Dendritic cell treated with granulocyte-macrophage colony-stimulating factor and Interleukin-4, amounts not matched to agents 40 ng/mL and 50 ng/mL, for 4 days (primary cell): ENCODE results near the gene TKFC.
A peak's percentile ranks its signal among the peaks of the same experiment; 100 is the strongest.

Experiments used
- H3K27ac Mint-ChIP-seq: one replicate; pipeline ENCODE4 v1.8.0; 2022; ENCODE audit warnings: mild to moderate bottlenecking, mixed read lengths
- H3K27me3 Mint-ChIP-seq: one replicate; pipeline ENCODE4 v1.8.0; 2022; ENCODE audit warnings: mild to moderate bottlenecking, mixed read lengths
- H3K36me3 Mint-ChIP-seq: one replicate; pipeline ENCODE4 v1.8.0; 2022; ENCODE audit warnings: low read depth, mixed read lengths
- H3K4me1 Mint-ChIP-seq: one replicate; pipeline ENCODE4 v1.8.0; 2022; ENCODE audit warnings: low read depth, mixed read lengths
- H3K4me3 Mint-ChIP-seq: one replicate; pipeline ENCODE4 v1.8.0; 2022; ENCODE audit warnings: mild to moderate bottlenecking, moderate library complexity, mixed read lengths
- H3K9me3 Mint-ChIP-seq: one replicate; pipeline ENCODE4 v1.8.0; 2022; ENCODE audit warnings: mixed read lengths
- intact Hi-C: fragments of 100-400 bp; cut with micrococcal nuclease; formaldehyde crosslinking; loops from one replicate; pipeline ENCODE4 v1.15.0; 2022

Gene TKFC

GRCh38 chr11:61303725-61304124, 29.3 kb upstream of the TKFC start:
- H3K27me3 Mint-ChIP-seq = no peaks in the 10 kb centered on the region
- no peak overlapping the region for H3K27ac Mint-ChIP-seq

GRCh38 chr11:61305417-61305816, 27.6 kb upstream of the TKFC start:
- Mint-ChIP-seq H3K27me3 (no peaks in the 10 kb centered on the region), H3K4me1 (no peaks in the 10 kb centered on the region), H3K27ac (no peak overlapping the region), H3K36me3 (no peaks in the 10 kb centered on the region), H3K9me3 (no peaks in the 10 kb centered on the region), H3K4me3 (no peak overlapping the region)
- intact Hi-C loops = loop anchor here (10.0 kb wide), 1 partner anchor 51 kb away; no protein-coding TSS in a partner anchor

More at GRCh38 chr11:61303725-61304124, 29.3 kb upstream of the TKFC start:
- Mint-ChIP-seq H3K9me3 (no peaks in the 10 kb centered on the region), H3K4me1 (no peaks in the 10 kb centered on the region), H3K4me3 (no peak overlapping the region), H3K36me3 (no peaks in the 10 kb centered on the region)
- intact Hi-C loops = loop anchor here (10.0 kb wide), 1 partner anchor 49 kb away; no protein-coding TSS in a partner anchor

- Mint-ChIP-seq H3K9me3 (no peaks in the 10 kb centered on the region), H3K4me1 (no peaks in the 10 kb centered on the region), H3K36me3 (no peaks in the 10 kb centered on the region), H3K27ac (no peak overlapping the region), H3K27me3 (no peaks in the 10 kb centered on the region), H3K4me3 (no peak overlapping the region)
- intact Hi-C loops = loop anchor here (10.0 kb wide), 1 partner anchor 51 kb away; no protein-coding TSS in a partner anchor
Measured at GRCh38 chr11:61306221-61306620, 26.8 kb upstream of the TKFC start.

- no peak overlapping the region for H3K4me3 Mint-ChIP-seq
- no peaks in the 10 kb centered on the region for H3K9me3 Mint-ChIP-seq
- intact Hi-C loops = loop anchor here (10.0 kb wide), 1 partner anchor 53 kb away; no protein-coding TSS in a partner anchor
- H3K27ac Mint-ChIP-seq = no peak overlapping the region
- H3K36me3 Mint-ChIP-seq = no peaks in the 10 kb centered on the region
- H3K4me1 Mint-ChIP-seq = no peaks in the 10 kb centered on the region
- no peaks in the 10 kb centered on the region for H3K27me3 Mint-ChIP-seq
Measured at GRCh38 chr11:61307354-61307753, 25.7 kb upstream of the TKFC start.

- Mint-ChIP-seq H3K27me3 (no peaks in the 10 kb centered on the region), H3K4me1 (no peaks in the 10 kb centered on the region), H3K36me3 (no peaks in the 10 kb centered on the region), H3K27ac (no peak overlapping the region), H3K9me3 (no peaks in the 10 kb centered on the region), H3K4me3 (no peak overlapping the region)
- intact Hi-C loops = loop anchor here (10.0 kb wide), 1 partner anchor 54 kb away; no protein-coding TSS in a partner anchor
Measured at GRCh38 chr11:61309141-61309540, 23.9 kb upstream of the TKFC start.

- Mint-ChIP-seq H3K27ac (no peak overlapping the region), H3K27me3 (no peaks in the 10 kb centered on the region), H3K36me3 (no peaks in the 10 kb centered on the region), H3K4me3 (no peak overlapping the region), H3K9me3 (no peaks in the 10 kb centered on the region), H3K4me1 (no peaks in the 10 kb centered on the region)
- intact Hi-C loops = loop anchor here (10.0 kb wide), 1 partner anchor 55 kb away; no protein-coding TSS in a partner anchor
Measured at GRCh38 chr11:61309739-61310138, 23.3 kb upstream of the TKFC start.

- Mint-ChIP-seq H3K4me1 (no peaks in the 10 kb centered on the region), H3K9me3 (no peaks in the 10 kb centered on the region), H3K27me3 (no peaks in the 10 kb centered on the region), H3K36me3 (no peaks in the 10 kb centered on the region), H3K27ac (no peak overlapping the region), H3K4me3 (no peak overlapping the region)
- intact Hi-C loops = no loop called here
Measured at GRCh38 chr11:61310749-61311148, 22.3 kb upstream of the TKFC start.

- peaks cover 19% of the 10 kb centered on the region for H3K36me3 Mint-ChIP-seq
- intact Hi-C loops = no loop called here
- no peaks in the 10 kb centered on the region for H3K9me3 Mint-ChIP-seq
- no peaks in the 10 kb centered on the region for H3K27me3 Mint-ChIP-seq
- H3K27ac Mint-ChIP-seq = no peak overlapping the region
- no peaks in the 10 kb centered on the region for H3K4me1 Mint-ChIP-seq
- no peak overlapping the region for H3K4me3 Mint-ChIP-seq
Measured at GRCh38 chr11:61315260-61315659, 17.8 kb upstream of the TKFC start.

GRCh38 chr11:61325649-61326414, 7.2 kb upstream of the TKFC start:
- intact Hi-C loops = no loop called here
- Mint-ChIP-seq H3K4me3 (no peak overlapping the region), H3K27me3 (no peaks in the 10 kb centered on the region), H3K36me3 (peaks cover 96% of the 10 kb centered on the region), H3K4me1 (peaks cover 7% of the 10 kb centered on the region), H3K27ac (no peak overlapping the region), H3K9me3 (no peaks in the 10 kb centered on the region)

- Mint-ChIP-seq H3K4me3 (no peak overlapping the region), H3K27ac (no peak overlapping the region), H3K27me3 (no peaks in the 10 kb centered on the region), H3K4me1 (peaks cover 25% of the 10 kb centered on the region), H3K36me3 (peaks cover 94% of the 10 kb centered on the region), H3K9me3 (no peaks in the 10 kb centered on the region)
- intact Hi-C loops = no loop called here
Measured at GRCh38 chr11:61327669-61328071, 5.4 kb upstream of the TKFC start.

GRCh38 chr11:61328351-61328750, 4.7 kb upstream of the TKFC start:
- no peak overlapping the region for H3K27ac Mint-ChIP-seq
- H3K36me3 Mint-ChIP-seq = peaks cover 94% of the 10 kb centered on the region
- intact Hi-C loops = no loop called here
- no peaks in the 10 kb centered on the region for H3K27me3 Mint-ChIP-seq
- H3K4me3 Mint-ChIP-seq = no peak overlapping the region
- H3K9me3 Mint-ChIP-seq = no peaks in the 10 kb centered on the region
- peaks cover 27% of the 10 kb centered on the region for H3K4me1 Mint-ChIP-seq

- intact Hi-C loops = loop anchor here (10.0 kb wide), 1 partner anchor 75 kb away; no protein-coding TSS in a partner anchor
- H3K36me3 Mint-ChIP-seq = peaks cover 83% of the 10 kb centered on the region
- H3K4me1 Mint-ChIP-seq = peaks cover 33% of the 10 kb centered on the region
- H3K9me3 Mint-ChIP-seq = no peaks in the 10 kb centered on the region
- no peaks in the 10 kb centered on the region for H3K27me3 Mint-ChIP-seq
- H3K27ac Mint-ChIP-seq = no peak overlapping the region
- H3K4me3 Mint-ChIP-seq = no peak overlapping the region
Measured at GRCh38 chr11:61329871-61330270, 3.2 kb upstream of the TKFC start.

- no peaks in the 10 kb centered on the region for H3K9me3 Mint-ChIP-seq
- H3K36me3 Mint-ChIP-seq = peaks cover 65% of the 10 kb centered on the region
- H3K4me3 Mint-ChIP-seq = peak overlapping the region; percentile 87
- peaks cover 36% of the 10 kb centered on the region for H3K4me1 Mint-ChIP-seq
- no peaks in the 10 kb centered on the region for H3K27me3 Mint-ChIP-seq
- intact Hi-C loops = loop anchor here (10.0 kb wide), 1 partner anchor 77 kb away; no protein-coding TSS in a partner anchor
- H3K27ac Mint-ChIP-seq = peak overlapping the region; percentile 83
Measured at GRCh38 chr11:61331651-61332050, 1.4 kb upstream of the TKFC start.

GRCh38 chr11:61332281-61332796, 689 bp upstream of the TKFC start:
- no peaks in the 10 kb centered on the region for H3K27me3 Mint-ChIP-seq
- peaks cover 58% of the 10 kb centered on the region for H3K36me3 Mint-ChIP-seq
- H3K27ac Mint-ChIP-seq = peak overlapping the region; percentile 83
- no peaks in the 10 kb centered on the region for H3K9me3 Mint-ChIP-seq
- H3K4me3 Mint-ChIP-seq = peak overlapping the region; percentile 87
- intact Hi-C loops = loop anchor here (10.0 kb wide), 1 partner anchor 78 kb away; no protein-coding TSS in a partner anchor
- peaks cover 43% of the 10 kb centered on the region for H3K4me1 Mint-ChIP-seq
